NCI-H146 treated with DMSO at 0.1 percent for 48 hours (cell line): ENCODE results near the gene SOX5.
A peak's percentile ranks its signal among the peaks of the same experiment; 100 is the strongest.
"Not testable (repeated sequence)": the region's sequence is repeated elsewhere in the genome, so short reads cannot be mapped to it uniquely, and the experiment has no call there.

ENCODE experiments used
- DNase-seq: peaks from one replicate; lab custom pipeline; 2025; ENCODE audit not compliant: unreplicated experiment; lab: John Stamatoyannopoulos, UW

SOX5 gene

DNA sequence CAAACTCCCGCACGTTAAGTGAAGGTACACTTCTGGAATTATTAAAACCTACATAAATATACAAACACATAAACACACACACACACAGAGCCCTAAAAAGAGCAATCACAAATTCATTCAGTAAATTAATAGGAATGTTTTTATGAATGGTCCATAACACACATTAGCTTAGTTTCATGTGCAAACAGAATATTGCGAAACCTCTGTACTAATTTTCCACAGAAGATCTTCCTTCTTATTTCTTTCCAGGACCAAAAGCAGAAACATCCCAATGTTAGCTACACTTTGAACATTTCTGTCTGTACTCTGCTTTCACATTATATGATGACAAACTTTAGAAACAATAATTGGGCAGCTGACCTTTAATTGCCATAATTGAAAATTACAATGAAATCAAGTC is 101.6 kb downstream of the SOX5 start:
- DNase-seq = no peak

DNA sequence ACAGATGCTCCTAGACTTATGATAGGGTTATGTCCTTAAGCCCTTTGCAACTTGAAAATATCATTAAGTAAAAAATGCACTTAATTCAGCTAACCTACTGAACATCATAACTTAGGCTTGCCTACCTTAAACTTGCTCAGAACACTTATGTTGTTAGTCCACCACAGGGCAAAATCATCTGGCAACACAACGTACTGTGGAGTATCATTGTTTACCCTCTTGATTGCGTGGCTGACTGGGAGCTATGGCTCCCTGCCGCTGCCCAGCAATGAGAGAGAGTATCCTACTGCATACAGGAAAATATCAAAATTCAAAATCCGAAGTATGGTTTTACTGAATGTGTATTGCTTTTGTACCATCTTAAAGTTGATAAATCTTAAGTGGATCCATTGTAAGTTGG is 105.5 kb downstream of the SOX5 start:
- no peak for DNase-seq

DNA sequence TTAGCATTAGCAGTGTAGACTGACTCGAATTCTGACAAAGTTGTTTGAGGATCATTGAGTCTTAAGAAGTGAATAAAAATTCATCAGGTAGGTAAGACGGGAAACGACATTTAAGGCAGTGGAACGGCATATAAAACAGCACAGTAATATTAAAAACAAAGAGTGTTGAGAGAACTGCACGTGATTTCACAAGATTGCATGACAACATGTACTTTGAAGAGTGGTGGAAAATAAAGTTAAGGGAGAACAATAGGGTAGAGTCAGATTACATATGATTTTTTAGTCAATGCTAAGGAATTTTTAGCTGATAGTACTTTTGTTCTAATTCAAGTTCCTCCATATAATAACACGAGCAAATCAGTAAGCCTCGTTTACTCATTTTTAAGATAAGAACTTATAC is 115.4 kb downstream of the SOX5 start:
- no peak for DNase-seq

DNA sequence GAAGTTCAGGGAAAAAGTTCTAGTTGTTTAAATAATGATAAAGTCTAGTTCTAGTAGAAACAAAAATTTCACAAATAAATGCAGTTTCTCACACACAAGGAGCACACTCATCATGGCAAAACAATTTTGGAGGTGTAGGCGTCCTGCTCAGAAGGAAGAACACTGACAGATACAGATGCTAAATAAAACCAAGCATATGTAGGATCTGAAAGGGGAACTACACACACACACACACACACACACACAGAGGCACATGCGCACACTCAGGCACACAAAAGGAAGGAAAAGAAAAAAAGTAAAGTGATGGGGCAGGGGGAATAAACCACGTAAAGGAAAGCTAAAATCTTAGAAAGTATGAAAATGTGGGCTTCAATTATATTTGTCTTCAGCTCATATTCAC is 117.7 kb downstream of the SOX5 start:
- no peak for DNase-seq

DNA sequence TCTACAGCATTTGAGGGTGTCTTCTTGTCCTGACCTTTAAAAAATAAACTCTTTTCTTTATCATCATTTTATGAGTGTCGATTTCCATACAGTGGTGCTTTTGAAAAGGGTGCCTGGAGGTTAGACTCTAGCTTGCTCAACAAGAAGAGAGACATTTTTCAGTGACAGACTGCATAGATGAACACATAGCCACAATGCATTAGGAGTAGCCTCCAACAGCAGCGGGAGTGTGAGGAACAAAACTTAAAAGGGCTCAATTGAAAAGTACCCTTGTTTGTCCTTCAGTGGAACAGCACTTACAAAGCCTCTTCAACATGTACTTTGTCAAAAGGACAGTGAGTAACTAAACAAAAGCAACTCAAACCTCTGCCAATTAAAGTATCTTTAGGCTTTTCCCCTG is 119.3 kb downstream of the SOX5 start:
- DNase-seq = no peak

DNA sequence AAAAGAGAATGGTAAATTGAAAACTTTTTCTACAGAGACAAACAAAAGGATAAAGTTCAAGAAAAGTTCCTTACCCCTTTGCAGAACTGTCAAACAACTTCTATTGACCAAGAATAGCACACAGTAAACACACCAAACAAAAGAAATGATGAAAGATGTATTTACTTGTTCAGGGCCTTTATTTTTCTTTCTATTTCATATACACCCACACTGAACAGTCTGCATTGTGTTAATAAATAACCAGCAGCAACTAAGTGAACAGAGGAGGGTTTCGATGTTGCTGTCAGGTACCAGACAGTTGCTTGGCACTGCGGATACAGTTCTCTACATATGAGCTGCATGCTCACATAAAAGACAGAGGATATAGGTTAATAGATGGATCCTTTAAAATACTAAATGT is 122.1 kb downstream of the SOX5 start:
- DNase-seq = no peak

DNA sequence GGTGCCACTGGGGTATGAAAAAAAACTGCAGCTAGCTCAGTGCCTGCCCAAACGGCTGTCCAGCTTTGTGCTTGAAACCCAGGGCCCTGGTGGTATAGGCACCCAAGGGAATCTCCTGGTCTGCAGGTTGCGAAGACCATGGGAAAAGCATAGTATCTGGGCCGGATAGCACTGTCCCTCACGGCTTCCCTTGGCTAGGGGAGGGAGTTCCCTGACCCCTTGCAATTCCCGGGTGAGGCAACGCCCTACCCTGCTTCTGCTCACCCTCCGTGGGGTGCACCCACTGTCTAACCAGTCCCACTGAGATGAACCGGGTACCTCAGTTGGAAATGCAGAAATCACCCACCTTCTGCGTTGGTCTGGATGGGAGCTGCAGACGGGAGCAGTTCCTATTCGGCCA is 124.3 kb downstream of the SOX5 start:
- not testable (repeated sequence) for DNase-seq

DNA sequence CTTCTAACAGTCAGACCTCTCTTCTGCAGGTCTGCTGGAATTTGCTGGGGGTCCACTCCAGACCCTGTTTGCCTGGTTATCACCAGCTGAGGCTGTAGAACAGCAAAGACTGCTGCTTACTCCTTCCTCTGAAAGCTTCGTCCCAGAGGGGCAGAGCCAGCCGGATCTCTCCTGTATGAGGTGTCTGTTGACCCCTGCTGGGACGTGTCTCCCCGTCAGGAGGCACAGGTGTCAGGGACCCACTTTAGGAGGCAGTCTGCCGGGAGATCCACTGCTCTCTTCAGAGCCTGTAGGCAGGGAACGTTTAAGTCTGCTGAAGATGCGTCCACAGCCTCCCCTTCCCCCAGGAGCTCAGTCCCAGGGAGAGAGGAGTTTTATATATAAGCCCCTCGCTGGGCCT is 125.1 kb downstream of the SOX5 start:
- DNase-seq = no peak

DNA sequence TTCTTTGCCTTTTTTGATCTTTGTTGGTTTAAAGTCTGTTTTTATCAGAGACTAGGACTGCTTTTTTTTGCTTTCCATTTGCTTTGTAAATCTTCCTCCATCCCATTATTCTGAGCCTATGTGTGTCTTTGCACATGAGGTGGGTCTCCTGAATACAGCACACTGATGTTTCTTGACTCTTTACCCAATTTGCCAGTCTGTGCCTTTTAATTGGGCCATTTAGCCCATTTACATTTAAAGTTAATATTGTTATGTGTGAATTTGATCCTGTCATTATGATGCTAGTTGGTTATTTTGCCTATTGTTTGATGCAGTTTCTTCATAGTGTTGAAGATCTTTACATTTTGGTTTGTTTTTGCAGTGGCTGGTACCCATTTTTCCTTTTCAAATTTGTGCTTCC is 126.6 kb downstream of the SOX5 start:
- DNase-seq = not testable (repeated sequence)

DNA sequence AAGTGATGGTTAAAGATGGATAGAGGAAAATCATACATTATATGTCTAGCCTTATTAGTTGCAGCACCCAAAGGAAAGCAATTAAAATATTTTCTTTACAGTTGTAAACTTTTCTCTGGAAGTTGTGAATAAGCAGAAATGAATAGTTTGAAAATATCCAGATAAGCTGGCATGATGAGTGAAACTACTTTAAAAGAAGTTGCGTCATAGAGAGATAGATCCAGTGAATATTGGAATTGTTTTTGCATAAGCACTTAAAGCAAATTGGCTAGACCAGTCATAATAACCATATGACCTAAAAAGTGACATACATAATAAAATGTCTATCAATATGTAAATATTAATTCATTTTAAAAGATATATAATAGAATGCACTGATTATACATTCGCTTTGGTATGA is 132.1 kb downstream of the SOX5 start:
- DNase-seq = no peak

DNA sequence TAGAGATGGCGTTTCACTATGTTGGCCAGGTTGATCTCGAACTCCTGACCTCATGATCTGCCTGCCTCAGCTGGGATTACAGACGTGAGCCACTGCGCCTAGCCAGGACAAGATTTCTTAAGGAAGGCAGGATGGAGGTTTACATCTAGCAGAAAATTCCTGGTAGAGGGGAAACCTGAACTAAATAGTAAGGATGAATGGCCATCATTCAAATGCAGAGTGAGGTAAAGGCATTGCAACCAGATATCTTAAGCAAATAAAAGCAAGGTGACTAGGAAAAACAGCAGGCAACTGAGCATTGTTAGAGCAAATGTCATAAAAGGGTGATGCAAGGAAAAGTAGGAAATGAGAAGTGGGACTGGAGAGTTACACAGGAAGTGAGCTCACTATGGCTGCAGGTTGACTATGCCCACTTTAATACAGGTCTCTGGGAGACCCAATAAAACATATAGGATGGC is 133.0 kb downstream of the SOX5 start:
- DNase-seq = peak; percentile 47

DNA sequence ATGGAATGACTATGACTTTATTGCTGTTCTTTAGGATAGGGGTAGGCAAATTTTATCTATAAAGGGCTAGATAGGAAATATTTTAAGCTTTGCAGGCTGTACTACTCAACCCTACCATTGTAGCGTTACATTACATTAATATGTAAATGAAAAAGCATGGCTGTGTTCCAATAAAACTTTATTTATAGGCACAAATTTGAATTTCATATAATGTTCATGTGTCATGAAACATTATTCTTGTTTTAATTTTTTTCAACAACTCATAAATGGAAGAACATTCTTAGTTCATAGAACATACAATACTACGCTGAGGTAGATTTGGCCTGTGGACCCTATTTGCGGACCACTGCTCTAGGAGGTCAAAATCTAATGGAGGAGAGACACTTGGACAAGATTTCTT is 133.7 kb downstream of the SOX5 start:
- DNase-seq = no peak

DNA sequence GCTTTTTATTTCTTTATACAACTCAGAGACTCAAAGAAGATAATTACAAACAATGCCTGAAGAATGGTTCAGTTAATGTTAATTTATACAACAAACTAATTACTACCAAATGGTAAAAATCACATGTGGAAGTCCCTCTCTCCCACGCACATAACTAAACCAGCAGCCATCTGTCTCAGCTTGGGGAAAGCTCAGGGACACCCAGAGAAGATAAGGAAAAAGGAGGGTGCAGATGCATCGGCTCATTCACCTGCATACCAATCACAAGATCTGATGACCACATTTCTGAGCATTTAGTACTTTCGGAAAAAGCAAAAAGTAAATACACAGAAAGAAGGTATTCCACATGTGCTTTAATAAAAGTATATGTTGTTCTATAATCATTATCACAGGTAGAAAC is 136.3 kb downstream of the SOX5 start:
- no peak for DNase-seq

DNA sequence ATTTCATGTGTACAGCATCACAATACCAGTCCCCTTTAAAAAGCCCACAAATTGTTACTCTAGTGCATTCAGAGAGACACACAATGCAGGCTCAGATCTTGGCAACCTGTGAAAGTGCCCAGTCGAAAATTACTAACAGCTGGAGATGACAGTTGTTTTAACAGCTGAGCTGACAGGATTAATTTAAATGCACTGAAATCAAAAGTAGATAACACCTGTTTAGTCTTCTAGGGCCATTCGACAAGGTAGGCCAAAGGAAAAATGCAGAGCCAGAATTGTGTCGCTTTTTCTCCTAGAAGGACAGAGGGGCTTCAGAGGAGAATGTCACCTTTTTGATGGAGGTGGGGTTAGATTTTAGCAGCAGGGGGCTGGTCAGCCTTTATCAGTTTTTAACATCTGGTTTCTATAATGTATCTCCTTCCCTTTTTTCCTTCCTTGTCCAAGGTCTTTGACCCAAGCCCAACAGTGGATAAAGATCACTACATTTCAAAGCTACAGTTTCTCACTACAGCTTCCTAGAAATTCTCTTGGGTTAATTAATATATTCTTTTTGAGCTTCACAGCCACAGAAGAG is 139.1 kb downstream of the SOX5 start:
- peak; percentile 96 for DNase-seq

DNA sequence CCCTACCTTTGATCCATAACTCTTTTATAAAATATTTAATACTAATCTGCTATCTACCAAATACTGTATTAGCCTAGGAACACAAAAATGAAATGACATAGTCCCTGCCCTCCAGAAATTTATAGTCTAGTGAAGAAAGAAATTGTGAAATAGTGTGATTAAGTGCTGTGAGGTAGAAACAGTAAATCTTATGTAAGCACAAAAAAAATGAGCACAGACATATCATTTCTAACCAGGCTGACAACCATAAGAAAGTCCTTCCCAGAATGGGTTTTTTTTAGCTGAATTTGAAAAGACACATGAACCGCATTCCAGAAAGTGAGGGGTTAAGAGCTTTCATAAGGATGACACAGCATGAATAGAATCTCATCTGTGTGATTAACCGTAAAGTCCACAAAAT is 145.9 kb downstream of the SOX5 start:
- DNase-seq = no peak

DNA sequence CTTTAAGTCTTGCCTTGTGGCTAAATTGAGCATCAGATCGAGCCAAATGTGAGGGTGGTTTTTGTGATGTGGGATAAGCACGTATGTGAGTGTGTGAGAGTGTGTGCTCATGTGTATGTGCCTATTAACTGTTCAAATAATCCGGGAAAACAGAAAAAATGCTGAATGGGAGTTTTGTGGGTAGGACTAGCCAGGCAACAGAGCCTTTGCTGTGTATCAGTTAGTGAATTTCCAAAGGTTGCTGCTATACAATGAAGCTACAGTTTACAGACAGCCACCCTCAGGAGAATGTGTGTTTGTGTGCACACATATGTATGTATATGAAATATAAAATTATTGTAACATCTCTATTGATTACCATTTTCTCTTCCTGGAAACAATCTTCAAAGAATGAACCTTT is 154.0 kb downstream of the SOX5 start:
- DNase-seq = no peak

DNA sequence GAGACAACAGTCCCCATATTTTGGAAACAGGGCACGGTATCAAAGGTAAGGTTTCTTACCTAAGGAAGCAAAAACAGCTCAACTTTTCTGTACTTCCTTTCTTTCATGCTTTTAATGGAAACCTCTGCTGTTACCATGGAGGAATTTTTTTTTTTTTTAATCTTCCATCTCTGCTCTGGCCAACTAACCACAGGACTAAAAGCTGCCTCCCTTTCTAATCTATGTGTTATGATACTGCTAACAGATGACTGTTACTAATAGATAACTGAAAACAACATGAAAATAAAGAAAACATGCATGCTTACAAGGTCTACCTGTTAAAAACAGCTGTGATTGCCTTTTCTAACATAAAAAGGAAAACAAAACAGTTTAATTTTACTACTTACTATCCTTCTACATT is 168.4 kb downstream of the SOX5 start:
- DNase-seq = no peak

DNA sequence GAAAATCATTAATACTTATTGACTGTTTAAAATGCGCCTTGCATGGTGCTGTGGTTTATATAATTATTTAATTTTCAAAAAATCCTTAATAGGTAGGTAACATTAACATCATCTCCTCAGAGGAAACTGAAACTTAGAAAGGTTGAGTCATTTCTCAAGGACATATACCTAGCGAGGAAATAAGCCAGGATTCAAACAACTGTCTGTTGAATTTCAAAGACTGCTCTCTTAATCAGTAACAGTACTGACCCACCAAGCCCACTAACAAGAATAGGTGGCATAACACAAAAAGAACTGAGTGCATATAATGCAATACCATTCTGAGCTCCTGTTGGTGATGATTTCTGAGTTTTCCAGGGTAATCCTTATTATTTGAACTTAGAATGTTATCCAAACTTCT is 174.3 kb downstream of the SOX5 start:
- DNase-seq = no peak

DNA sequence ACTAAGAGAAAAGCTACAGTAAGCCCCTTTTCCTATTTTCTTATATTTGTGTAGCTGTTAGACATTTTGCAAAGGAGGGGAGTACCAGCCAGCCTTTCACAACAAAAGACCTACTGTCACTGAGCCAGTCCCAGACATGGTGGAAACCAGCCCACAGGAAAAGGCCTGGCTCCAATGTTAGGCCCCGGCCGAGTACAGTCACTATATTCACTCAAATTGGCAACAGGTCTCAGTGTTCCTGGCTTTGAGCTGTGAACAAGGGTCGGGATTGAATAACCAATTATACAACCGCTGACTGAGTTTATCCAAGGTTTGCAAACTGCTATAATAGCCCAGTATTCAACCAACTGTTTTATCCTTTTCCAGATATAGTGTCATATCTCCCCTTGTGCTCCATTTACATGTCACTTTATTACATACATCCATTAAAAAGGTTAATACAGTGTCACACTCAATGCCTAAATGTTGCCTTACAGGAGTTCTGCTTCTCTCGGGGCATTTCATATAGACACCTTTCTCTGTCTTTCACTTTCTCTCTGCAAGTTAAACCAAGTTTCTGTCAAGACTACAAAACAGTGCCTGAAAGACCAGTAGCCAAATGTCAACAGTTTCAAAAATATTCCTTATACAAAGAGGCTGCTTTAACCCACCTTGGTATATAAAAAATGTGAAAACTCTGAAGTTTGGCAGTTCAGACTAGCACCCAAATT is 178.1 kb downstream of the SOX5 start:
- DNase-seq = no peak

DNA sequence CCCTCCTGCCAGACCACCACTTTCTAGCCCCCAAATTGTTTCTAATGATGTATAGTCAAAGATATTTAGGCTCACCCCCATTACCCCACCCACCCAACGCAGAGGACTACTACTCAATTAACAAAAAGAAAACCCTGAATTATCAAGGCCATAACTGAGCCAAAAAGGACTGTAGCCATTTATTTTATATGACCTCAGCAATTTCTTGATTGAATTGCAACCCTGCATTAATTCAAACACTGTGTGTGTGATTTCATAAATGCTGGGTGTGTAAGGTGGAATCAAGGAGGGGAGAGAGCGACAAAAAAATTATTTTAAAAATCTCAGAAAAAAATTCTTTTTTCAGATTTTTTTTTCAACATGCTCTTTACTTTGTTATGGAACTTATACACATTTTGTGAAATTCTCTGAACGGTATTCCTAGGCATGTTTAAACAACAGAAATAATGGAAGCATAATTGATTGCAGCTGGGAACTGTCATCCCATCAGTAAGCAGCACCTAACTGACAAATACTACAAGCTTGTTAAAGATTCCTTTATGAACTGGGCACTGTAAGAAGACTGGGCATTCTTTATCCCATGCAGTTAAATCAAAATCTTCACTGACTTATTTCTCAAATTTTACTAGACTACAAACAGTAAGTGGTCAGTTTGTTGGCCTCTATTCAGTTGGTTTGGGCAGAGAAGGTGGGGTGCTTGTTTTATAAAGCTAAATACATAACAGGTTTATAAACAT is 179.1 kb downstream of the SOX5 start:
- peak; percentile 47 for DNase-seq

DNA sequence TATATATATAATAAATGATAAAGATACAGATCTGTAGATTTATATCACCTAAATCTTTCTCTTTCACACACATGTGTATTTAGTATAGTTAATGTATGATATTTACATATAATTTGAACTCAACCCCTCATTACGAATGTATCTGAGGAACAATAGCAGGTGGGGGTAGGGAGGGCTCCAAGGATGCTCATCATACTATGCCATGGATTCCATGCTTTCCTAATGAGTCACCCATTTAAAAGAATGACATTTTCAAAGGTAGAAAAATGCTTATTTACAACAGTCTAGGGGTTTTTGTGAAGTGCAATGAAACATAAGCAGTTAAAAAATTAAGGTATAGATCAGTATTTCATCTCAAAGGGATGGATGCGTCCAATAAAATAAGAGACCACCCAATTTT is 181.6 kb downstream of the SOX5 start:
- no peak for DNase-seq

DNA sequence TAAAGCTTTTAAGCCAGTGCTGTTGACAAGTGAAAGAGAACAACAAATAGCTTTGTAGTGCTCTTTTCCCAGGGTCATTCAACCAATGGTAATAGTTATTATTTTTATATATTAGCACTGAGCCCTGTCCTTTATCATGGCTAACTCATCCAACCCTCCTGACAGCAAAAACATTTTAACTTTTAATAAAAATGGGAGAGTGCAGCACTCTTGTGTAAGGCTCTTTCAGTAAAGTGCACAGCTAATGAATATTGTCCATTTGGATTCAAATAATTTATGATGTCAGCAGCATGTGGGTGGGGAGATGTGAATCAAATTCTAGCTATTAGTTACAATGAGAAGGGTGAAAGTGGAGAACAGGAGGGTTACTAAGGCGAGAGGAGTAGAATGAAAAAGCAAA is 185.7 kb downstream of the SOX5 start:
- no peak for DNase-seq
